Kidney glomerular epithelial cell (primary cell): ENCODE results near the gene AGBL4.
"Not testable (repeated sequence)": the region's sequence is repeated elsewhere in the genome, so short reads cannot be mapped to it uniquely, and the experiment has no call there.

Source experiments
- DNase-seq: peaks from one replicate; lab custom pipeline; 2025; lab: John Stamatoyannopoulos, UW

The AGBL4 gene

GRCh38 chr1:49424782-49425181, 599.0 kb downstream of the AGBL4 start:
- no peak for DNase-seq

- DNase-seq: no peak
Measured at GRCh38 chr1:49416758-49417157, 607.0 kb downstream of the AGBL4 start.

GRCh38 chr1:49408346-49408745, 615.4 kb downstream of the AGBL4 start:
- no peak for DNase-seq

- no peak for DNase-seq
Measured at GRCh38 chr1:49397086-49397485, 626.7 kb downstream of the AGBL4 start.

GRCh38 chr1:49394200-49394599, 629.6 kb downstream of the AGBL4 start:
- no peak for DNase-seq

- DNase-seq: no peak
Measured at GRCh38 chr1:49389699-49390098, 634.1 kb downstream of the AGBL4 start.

GRCh38 chr1:49364676-49365075, 659.1 kb downstream of the AGBL4 start:
- no peak for DNase-seq

- no peak for DNase-seq
Measured at GRCh38 chr1:49363628-49364027, 660.1 kb downstream of the AGBL4 start.

- DNase-seq: no peak
Measured at GRCh38 chr1:49358036-49358435, 665.7 kb downstream of the AGBL4 start.

- no peak for DNase-seq
Measured at GRCh38 chr1:49356594-49356993, 667.2 kb downstream of the AGBL4 start.

GRCh38 chr1:49351768-49352167, 672.0 kb downstream of the AGBL4 start:
- peak; percentile 9 for DNase-seq

GRCh38 chr1:49346767-49347349, 676.9 kb downstream of the AGBL4 start:
- no peak for DNase-seq

- no peak for DNase-seq
Measured at GRCh38 chr1:49340576-49340975, 683.2 kb downstream of the AGBL4 start.

- no peak for DNase-seq
Measured at GRCh38 chr1:49339043-49339442, 684.7 kb downstream of the AGBL4 start.

- DNase-seq: no peak
Measured at GRCh38 chr1:49337251-49337650, 686.5 kb downstream of the AGBL4 start.

- DNase-seq: no peak
Measured at GRCh38 chr1:49333906-49334305, 689.8 kb downstream of the AGBL4 start.

GRCh38 chr1:49331066-49331852, 692.5 kb downstream of the AGBL4 start:
- no peak for DNase-seq

- DNase-seq: no peak
Measured at GRCh38 chr1:49323925-49324540, 699.7 kb downstream of the AGBL4 start.

GRCh38 chr1:49320493-49320892, 703.3 kb downstream of the AGBL4 start:
- DNase-seq: not testable (repeated sequence)

GRCh38 chr1:49319426-49319963, 704.3 kb downstream of the AGBL4 start:
- DNase-seq: no peak

- DNase-seq: no peak
Measured at GRCh38 chr1:49318218-49318617, 705.5 kb downstream of the AGBL4 start.

GRCh38 chr1:49307457-49307856, 716.3 kb downstream of the AGBL4 start:
- DNase-seq: no peak

- no peak for DNase-seq
Measured at GRCh38 chr1:49306507-49307070, 717.2 kb downstream of the AGBL4 start.
